GM19025 (cell line): ENCODE measurements around the gene CLDN19.
"Not testable (repeated sequence)": the region's sequence is repeated elsewhere in the genome, so short reads cannot be mapped to it uniquely, and the experiment has no call there.

Experiments used
- ATAC-seq: cut with Tn5 transposase; IDR thresholded peaks from one replicate; pipeline ENCODE4 v1.9.1; 2021; ENCODE audit warnings: mild to moderate bottlenecking, low read depth, moderate library complexity; ENCODE audit not compliant: unreplicated experiment

Gene CLDN19

GRCh38 chr1:42714441-42714840 lies 25.6 kb downstream of the CLDN19 start:
- not testable (repeated sequence) for ATAC-seq

DNA sequence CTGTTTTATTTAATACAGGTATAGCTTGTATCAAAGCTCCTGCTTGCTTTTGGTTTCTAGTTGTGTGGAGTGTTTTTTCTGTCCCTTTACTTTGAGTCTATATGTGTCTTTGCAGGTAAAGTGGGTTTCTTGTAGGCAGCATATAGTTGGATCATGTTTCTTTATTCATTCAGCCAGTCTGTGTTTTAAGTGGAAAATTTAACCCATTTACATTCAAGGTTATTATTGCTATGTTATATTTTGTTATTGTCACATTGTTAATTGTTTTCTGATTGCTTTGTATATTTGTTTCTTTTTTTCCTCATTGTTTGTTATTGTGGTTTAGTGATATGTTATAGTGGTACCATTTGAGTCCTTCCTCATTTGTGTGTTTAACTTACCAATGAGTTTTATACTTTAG lies 26.7 kb downstream of the CLDN19 start:
- no peak for ATAC-seq

- not testable (repeated sequence) for ATAC-seq
Observed at GRCh38 chr1:42712808-42713207, 27.2 kb downstream of the CLDN19 start.

- no peak for ATAC-seq
Observed at GRCh38 chr1:42703888-42704464, 36.1 kb downstream of the CLDN19 start.

DNA sequence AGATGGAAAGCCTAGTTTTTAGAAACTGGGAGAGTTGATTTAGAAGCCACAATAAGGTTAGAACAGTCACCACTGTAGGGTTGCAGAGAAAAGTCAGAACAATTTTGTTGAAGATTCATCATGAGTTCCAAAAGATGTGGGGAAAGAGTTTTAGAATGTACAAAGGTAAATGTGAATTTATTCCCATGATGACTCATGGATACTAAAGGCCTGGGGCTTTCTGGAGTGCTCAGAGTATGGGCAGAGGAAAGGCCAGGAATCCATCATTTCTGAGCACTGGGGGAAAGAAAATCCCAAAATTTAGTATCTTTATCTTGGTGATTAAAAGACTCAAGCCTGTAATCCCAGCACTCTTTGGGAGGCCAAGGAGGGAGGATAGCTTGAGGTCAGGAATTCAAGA lies 40.0 kb downstream of the CLDN19 start:
- no peak for ATAC-seq

- ATAC-seq = no peak
Observed at GRCh38 chr1:42698081-42698813, 41.8 kb downstream of the CLDN19 start.

GRCh38 chr1:42692911-42693310 lies 47.1 kb downstream of the CLDN19 start:
- ATAC-seq = no peak

DNA sequence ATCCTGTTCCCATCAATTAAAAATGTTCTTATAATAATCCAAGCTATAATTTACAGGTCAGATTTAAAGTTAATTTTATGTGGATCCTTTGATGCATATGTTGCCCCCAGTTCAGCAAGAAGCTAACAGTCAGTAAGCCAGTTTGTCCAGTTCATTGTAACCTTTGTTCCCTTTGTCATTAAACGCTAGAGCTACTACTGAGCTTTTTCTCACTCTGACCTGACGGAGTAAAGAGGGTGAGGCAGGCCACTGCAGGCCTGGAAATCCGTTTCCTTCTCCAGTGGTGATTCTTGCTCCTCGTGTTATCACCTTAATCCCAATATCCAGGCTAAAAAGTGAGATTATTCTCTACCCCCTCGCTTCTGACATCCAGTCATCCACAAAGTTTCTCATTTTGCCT lies 47.6 kb downstream of the CLDN19 start:
- ATAC-seq = no peak

DNA sequence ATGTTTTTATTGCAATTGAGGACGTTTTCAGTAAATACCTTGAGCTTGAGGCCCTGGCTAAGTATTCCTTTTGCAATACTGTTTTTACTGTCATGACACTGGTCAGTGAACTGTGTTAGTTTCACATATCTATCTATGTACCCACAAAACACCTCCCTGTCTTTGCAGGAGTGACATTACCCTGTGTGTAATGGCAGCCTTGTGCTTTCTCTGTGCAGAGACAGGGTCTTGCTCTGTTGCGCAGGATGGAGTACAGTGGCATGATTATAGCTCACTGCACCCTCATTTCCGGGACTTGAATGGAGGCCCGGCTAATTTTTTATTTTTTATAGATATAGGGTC lies 48.9 kb downstream of the CLDN19 start:
- no peak for ATAC-seq

- ATAC-seq = no peak
Observed at GRCh38 chr1:42690477-42691156, 49.4 kb downstream of the CLDN19 start.

DNA sequence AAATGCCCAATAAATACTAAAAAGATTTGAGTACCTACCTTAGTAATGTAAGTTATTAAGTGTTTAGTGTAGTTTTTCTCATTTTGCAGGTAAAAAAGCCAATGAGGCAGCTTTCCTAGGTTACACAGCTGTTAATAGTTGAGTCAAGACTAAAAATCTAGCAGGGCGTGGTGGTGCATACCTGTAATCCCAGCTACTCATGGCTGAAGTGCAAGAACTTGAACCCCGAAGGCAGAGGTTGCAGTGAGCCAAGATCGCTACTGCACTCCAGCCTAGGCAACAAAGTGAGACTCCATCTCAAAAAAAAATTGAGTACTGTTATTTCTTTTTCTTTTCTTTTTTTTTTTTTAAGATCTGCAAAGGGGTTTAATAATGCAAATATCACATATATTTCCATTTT lies 50.1 kb downstream of the CLDN19 start:
- no peak for ATAC-seq

- no peak for ATAC-seq
Observed at GRCh38 chr1:42686418-42686817, 53.6 kb downstream of the CLDN19 start.

DNA sequence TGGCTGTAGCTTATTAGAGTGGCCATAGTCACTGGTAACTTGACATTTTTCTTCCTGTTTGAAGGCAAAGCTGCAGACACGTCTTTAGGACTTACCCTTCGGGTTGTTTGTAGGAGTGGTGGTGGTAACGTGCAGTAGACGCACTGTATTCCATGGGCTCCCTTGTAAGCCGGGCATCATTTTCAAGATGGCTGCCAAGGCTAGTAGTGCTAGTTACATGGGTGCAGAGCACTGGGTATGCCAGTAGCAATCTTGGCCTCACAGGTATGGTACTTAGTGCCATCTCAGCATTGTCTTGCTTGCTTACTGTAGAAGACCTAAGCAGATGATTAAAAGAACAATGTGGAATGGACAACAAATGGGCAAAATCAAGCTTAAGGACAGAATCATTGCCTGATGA lies 55.9 kb downstream of the CLDN19 start:
- ATAC-seq = no peak
